HepG2 (cell line): ENCODE results near the gene MRPL30. TPM values are rescaled to one million over a fixed set of nuclear protein-coding genes. Genes with fewer than 3 reads are reported as not detected.

Experiments
- CCAR2 ChIP-seq: fragments of 200-400 bp; formaldehyde crosslinking; optimal IDR thresholded peaks from 2 replicates; pipeline ENCODE3; 2018; ENCODE audit warnings: low read depth, mild to moderate bottlenecking, low read length, moderate library complexity
- GATAD1 ChIP-seq: IDR thresholded peaks from 2 replicates; pipeline ENCODE4 v1.6.1; 2016; ENCODE audit warnings: missing genetic modification reagents, missing compliant biosample characterization
- HOMEZ ChIP-seq: IDR thresholded peaks from 2 replicates; pipeline ENCODE4 v1.6.1; 2016; ENCODE audit warnings: low read depth
- PATZ1 ChIP-seq: sonication (generic); formaldehyde crosslinking; IDR thresholded peaks from 2 replicates; pipeline ENCODE4 v1.4.0; 2020; ENCODE audit warnings: missing genetic modification reagents
- SOX13 ChIP-seq, 3 experiments: fragments of 450-650 bp in 1 of 3; sonication (generic) in 1 of 3; formaldehyde crosslinking in 1 of 3; IDR thresholded peaks in 2 of 3; conservative IDR thresholded peaks in 1 of 3; 2 replicates each; pipeline versions ENCODE4 v1.5.0 to v1.6.1; 2016 to 2020; ENCODE audit warnings: antibody characterized with exemption in 1 of 3, mild to moderate bottlenecking in 1 of 3, missing compliant biosample characterization in 1 of 3, missing genetic modification reagents in 1 of 3, moderate library complexity in 1 of 3
- STAG1 ChIP-seq: sonication (generic); formaldehyde crosslinking; IDR thresholded peaks from 2 replicates; pipeline ENCODE4 v1.4.0; 2020; ENCODE audit warnings: missing genetic modification reagents
- TBX2 ChIP-seq: sonication (generic); formaldehyde crosslinking; IDR thresholded peaks from 2 replicates; pipeline ENCODE4 v1.5.0; 2020; ENCODE audit warnings: missing genetic modification reagents, mild to moderate bottlenecking, borderline replicate concordance
- ZBTB4 ChIP-seq: sonication (generic); formaldehyde crosslinking; IDR thresholded peaks from 2 replicates; pipeline ENCODE4 v1.4.0; 2020; ENCODE audit warnings: missing genetic modification reagents, mild to moderate bottlenecking, borderline replicate concordance
- ZNF292 ChIP-seq: sonication (generic); formaldehyde crosslinking; IDR thresholded peaks from 2 replicates; pipeline ENCODE4 v1.8.1; 2022; ENCODE audit warnings: mild to moderate bottlenecking, low read depth, missing genetic modification reagents, borderline replicate concordance
- ZNF564 ChIP-seq: sonication (generic); formaldehyde crosslinking; IDR thresholded peaks from 2 replicates; pipeline ENCODE4 v1.8.1; 2023; ENCODE audit warnings: mild to moderate bottlenecking, missing genetic modification reagents
- ZNF615 ChIP-seq: sonication (generic); formaldehyde crosslinking; IDR thresholded peaks from 2 replicates; pipeline ENCODE4 v1.5.0; 2020; ENCODE audit warnings: mild to moderate bottlenecking, missing genetic modification reagents, borderline replicate concordance
- ZNF740 ChIP-seq: sonication (generic); formaldehyde crosslinking; IDR thresholded peaks from 2 replicates; pipeline ENCODE4 v1.4.0; 2020; ENCODE audit warnings: missing genetic modification reagents
- ZNF878 ChIP-seq: sonication (generic); formaldehyde crosslinking; IDR thresholded peaks from 2 replicates; pipeline ENCODE4 v1.8.1; 2023; ENCODE audit warnings: mild to moderate bottlenecking, missing genetic modification reagents, moderate library complexity
- polyA plus RNA-seq, 8 experiments: library from polyadenylated mRNA; depleted of rRNA in 3 of 8; stranded (reverse) in 7 of 8; unstranded in 1 of 8; fragments of >200 nt; fragmentation: Illumina TruSeq in 4 of 8; extraction: Trizol in 4 of 8; gene quantifications; 2 replicates each; pipeline versions ENCODE4 v1.2.1 to v1.2.3, GENCODE V29; 2011 to 2016; ENCODE audit warnings: low read depth in 4 of 8, missing spikeins in 1 of 8, mixed read lengths in 1 of 8; ENCODE audit not compliant: insufficient read depth in 1 of 8
- total RNA-seq, 5 experiments: library from RNA; depleted of rRNA; stranded (reverse); fragments of >200 nt; fragmentation: Illumina TruSeq; extraction: Trizol; gene quantifications; 2 replicates each; pipeline ENCODE4 v1.2.3, GENCODE V29; 2016; ENCODE audit warnings: low read depth in 1 of 5

MRPL30 gene
- total and polyA plus RNA-seq, 2 of the 13 experiments (the other 11 are each of a cell fraction or from before 2014, with no cell fraction given) = 30.2 to 75.3 TPM

GRCh38 chr2:99154643-99155536, 26.1 kb upstream of the MRPL30 start, which contains the start of the genes LIPT1 and TSGA10 (continued):
- TF ChIP-seq HOMEZ (CRISPR knock-in tag) = peak; percentile 97
- peak; percentile 13 for TF ChIP-seq STAG1 (CRISPR knock-in tag)
- TF ChIP-seq ZBTB4 = peak; percentile 97; the same call in 1 of the 2 replicates
- peak; percentile 95 for TF ChIP-seq GATAD1 (CRISPR knock-in tag)
- peak; percentile 88 for TF ChIP-seq PATZ1 (CRISPR knock-in tag)
- TF ChIP-seq CCAR2 = no peak
- TF ChIP-seq ZNF564 (CRISPR knock-in tag) = peak; percentile 93
- TF ChIP-seq ZNF740 (CRISPR knock-in tag) = 0 out of 2 replicates have a peak, but pooled peaks have one; percentile 19
- peak; percentile 99 for TF ChIP-seq TBX2 (CRISPR knock-in tag)
- peak; percentile 97; the same call in 1 of the 2 replicates for TF ChIP-seq ZNF615 (CRISPR knock-in tag)
- peak; percentile 73; the same call in 1 of the 2 replicates for TF ChIP-seq ZNF292
- TF ChIP-seq SOX13 (IDR thresholded peaks at IDR 0.05) = no peak
- TF ChIP-seq SOX13 (CRISPR knock-in tag; conservative IDR thresholded peaks at IDR 0.05 in 1 of 2, IDR thresholded peaks at IDR 0.05 in 1 of 2) = peak in 1 of 2 experiments; percentile 63; a peak in 2 of 4 replicates
- peak; percentile 93 for TF ChIP-seq ZNF878 (CRISPR knock-in tag)
